GM12865 (cell line): ENCODE measurements around the gene TRAPPC12.

Experiments
- DNase-seq: peaks from one replicate; pipeline ENCODE4 v3.0.0; 2010; ENCODE audit warnings: low read depth
- H3K4me3 ChIP-seq: 2 replicates; pipeline ENCODE4 v1.5.1; 2011; ENCODE audit warnings: mild to moderate bottlenecking, low read depth, low read length, control low read depth
- CTCF ChIP-seq: IDR thresholded peaks from 2 replicates; pipeline ENCODE4 v1.5.1; 2011; ENCODE audit warnings: low read length, control low read depth, low read depth, inconsistent platforms; ENCODE audit not compliant: insufficient read depth; ENCODE audit errors: missing control alignments

TRAPPC12 gene

GRCh38 chr2:3459185-3460015 lies 79.9 kb downstream of the TRAPPC12 start:
- no peak for DNase-seq
- H3K4me3 ChIP-seq = no peak overlapping the region
- TF ChIP-seq CTCF = no peak

GRCh38 chr2:3460156-3460555 lies 80.7 kb downstream of the TRAPPC12 start:
- DNase-seq = no peak
- H3K4me3 ChIP-seq = no peak overlapping the region
- no peak for TF ChIP-seq CTCF

- TF ChIP-seq CTCF = no peak
- H3K4me3 ChIP-seq = no peak overlapping the region
- DNase-seq = no peak
Measured at GRCh38 chr2:3460831-3461800, 81.6 kb downstream of the TRAPPC12 start.

- TF ChIP-seq CTCF = peak; percentile 89
- H3K4me3 ChIP-seq = peak overlapping the region; percentile 11; the same call in 1 of the 2 replicates
- peak; percentile 82 for DNase-seq
Measured at GRCh38 chr2:3461801-3462492, 82.5 kb downstream of the TRAPPC12 start.

- no peak for TF ChIP-seq CTCF
- no peak overlapping the region for H3K4me3 ChIP-seq
- no peak for DNase-seq
Measured at GRCh38 chr2:3462493-3463104, 83.1 kb downstream of the TRAPPC12 start.

- no peak for DNase-seq
- no peak for TF ChIP-seq CTCF
- no peak overlapping the region for H3K4me3 ChIP-seq
Measured at GRCh38 chr2:3463186-3463835, 83.8 kb downstream of the TRAPPC12 start.
